ENCODE data around the gene PRIMPOL. TPM values are rescaled to one million over a fixed set of nuclear protein-coding genes. Genes with fewer than 3 reads are reported as not detected.

Gene PRIMPOL
- total RNA-seq, 1 experiment from 2014 or later: 29.5 TPM

DNA sequence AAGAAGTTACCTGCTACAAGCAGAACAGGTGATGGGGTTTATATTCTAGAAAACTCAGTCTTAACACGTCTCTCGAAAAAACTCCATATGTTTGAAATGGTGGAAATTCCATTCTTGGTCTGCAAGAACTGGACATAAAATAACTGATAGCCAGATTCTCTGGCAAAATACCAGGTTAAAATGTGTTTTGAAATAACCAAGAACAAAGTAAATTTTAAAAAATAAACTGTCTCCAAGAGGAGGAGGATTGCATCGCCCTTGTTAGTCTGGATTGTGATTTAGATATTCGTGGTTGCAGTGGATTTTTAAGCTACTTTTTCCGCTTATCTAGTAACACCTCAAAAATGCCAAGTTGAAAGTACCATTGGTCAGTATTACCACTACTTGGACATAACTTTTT is 43.5 kb downstream of the PRIMPOL start:
- DNase-seq: no peak
- H3K4me1 ChIP-seq (replicated peaks; ENCODE audit: insufficient read depth): peaks cover 9% of the 10 kb centered on the region
- H3K36me3 ChIP-seq (ENCODE audit: low read depth): no peaks in the 10 kb centered on the region
- no peaks in the 10 kb centered on the region for H3K9me3 ChIP-seq (ENCODE audit: insufficient read depth, low read depth)
- peaks cover 10% of the 10 kb centered on the region for H3F3A ChIP-seq (ENCODE audit: insufficient read depth, low read depth)
- no peaks in the 10 kb centered on the region for H3K9me2 ChIP-seq (ENCODE audit: insufficient read depth)
- ChIA-PET POLR2A (ENCODE audit: unreplicated experiment) (no interaction called here), CTCF (no interaction called here)
- H3K4me3 ChIP-seq: no peak overlapping the region
- no TSS peak for BruUV-seq (replicated peaks)
- TF ChIP-seq, protein P1, sequence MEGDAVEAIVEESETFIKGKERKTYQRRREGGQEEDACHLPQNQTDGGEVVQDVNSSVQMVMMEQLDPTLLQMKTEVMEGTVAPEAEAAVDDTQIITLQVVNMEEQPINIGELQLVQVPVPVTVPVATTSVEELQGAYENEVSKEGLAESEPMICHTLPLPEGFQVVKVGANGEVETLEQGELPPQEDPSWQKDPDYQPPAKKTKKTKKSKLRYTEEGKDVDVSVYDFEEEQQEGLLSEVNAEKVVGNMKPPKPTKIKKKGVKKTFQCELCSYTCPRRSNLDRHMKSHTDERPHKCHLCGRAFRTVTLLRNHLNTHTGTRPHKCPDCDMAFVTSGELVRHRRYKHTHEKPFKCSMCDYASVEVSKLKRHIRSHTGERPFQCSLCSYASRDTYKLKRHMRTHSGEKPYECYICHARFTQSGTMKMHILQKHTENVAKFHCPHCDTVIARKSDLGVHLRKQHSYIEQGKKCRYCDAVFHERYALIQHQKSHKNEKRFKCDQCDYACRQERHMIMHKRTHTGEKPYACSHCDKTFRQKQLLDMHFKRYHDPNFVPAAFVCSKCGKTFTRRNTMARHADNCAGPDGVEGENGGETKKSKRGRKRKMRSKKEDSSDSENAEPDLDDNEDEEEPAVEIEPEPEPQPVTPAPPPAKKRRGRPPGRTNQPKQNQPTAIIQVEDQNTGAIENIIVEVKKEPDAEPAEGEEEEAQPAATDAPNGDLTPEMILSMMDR (conservative IDR thresholded peaks at IDR 0.05): no peak
- TF ChIP-seq EZH2 (IDR thresholded peaks at IDR 0.05; ENCODE audit: low read depth): no peak
- intact Hi-C loops (cut with micrococcal nuclease; ENCODE audit: unreplicated experiment): loop anchor here (10.0 kb wide), 1 partner anchor 428 kb away; no protein-coding TSS in a partner anchor
- H4K20me1 ChIP-seq (ENCODE audit: insufficient read depth): no peaks in the 10 kb centered on the region
- H3K79me2 ChIP-seq (ENCODE audit: low read depth): no peaks in the 10 kb centered on the region
- no peak overlapping the region for H2AFZ ChIP-seq
- no peak overlapping the region for H3K27ac ChIP-seq
- no peak overlapping the region for H3K4me2 ChIP-seq
- no peaks in the 10 kb centered on the region for H3K27me3 ChIP-seq (ENCODE audit: insufficient read depth, low read depth)

- BruUV-seq (replicated peaks): no TSS peak
- TF ChIP-seq, protein P1 (conservative IDR thresholded peaks at IDR 0.05): no peak
- TF ChIP-seq EZH2 (IDR thresholded peaks at IDR 0.05; ENCODE audit: low read depth): no peak
- Histone ChIP-seq H4K20me1 (ENCODE audit: insufficient read depth) (no peaks in the 10 kb centered on the region), H3K9me3 (ENCODE audit: insufficient read depth, low read depth) (no peaks in the 10 kb centered on the region), H3F3A (ENCODE audit: insufficient read depth, low read depth) (no peaks in the 10 kb centered on the region), H3K9me2 (ENCODE audit: insufficient read depth) (no peaks in the 10 kb centered on the region), H3K79me2 (ENCODE audit: low read depth) (no peaks in the 10 kb centered on the region), H3K4me2 (no peak overlapping the region), H3K4me1 (replicated peaks; ENCODE audit: insufficient read depth) (no peaks in the 10 kb centered on the region), H3K27ac (no peak overlapping the region), H3K36me3 (ENCODE audit: low read depth) (no peaks in the 10 kb centered on the region), H3K4me3 (no peak overlapping the region), H3K27me3 (ENCODE audit: insufficient read depth, low read depth) (no peaks in the 10 kb centered on the region), H2AFZ (no peak overlapping the region)
- POLR2A ChIA-PET (ENCODE audit: unreplicated experiment): no interaction called here
- CTCF ChIA-PET: interaction anchor here (0.6 kb wide), 1 partner anchor 401 kb away, joined by 4 read pairs; no protein-coding TSS in a partner anchor
- intact Hi-C loops (cut with micrococcal nuclease; ENCODE audit: unreplicated experiment): loop anchor here (10.0 kb wide), 1 partner anchor 430 kb away; no protein-coding TSS in a partner anchor
- no peak for DNase-seq
Observed at GRCh38 chr4:184694412-184694956, 44.9 kb downstream of the PRIMPOL start.

DNA sequence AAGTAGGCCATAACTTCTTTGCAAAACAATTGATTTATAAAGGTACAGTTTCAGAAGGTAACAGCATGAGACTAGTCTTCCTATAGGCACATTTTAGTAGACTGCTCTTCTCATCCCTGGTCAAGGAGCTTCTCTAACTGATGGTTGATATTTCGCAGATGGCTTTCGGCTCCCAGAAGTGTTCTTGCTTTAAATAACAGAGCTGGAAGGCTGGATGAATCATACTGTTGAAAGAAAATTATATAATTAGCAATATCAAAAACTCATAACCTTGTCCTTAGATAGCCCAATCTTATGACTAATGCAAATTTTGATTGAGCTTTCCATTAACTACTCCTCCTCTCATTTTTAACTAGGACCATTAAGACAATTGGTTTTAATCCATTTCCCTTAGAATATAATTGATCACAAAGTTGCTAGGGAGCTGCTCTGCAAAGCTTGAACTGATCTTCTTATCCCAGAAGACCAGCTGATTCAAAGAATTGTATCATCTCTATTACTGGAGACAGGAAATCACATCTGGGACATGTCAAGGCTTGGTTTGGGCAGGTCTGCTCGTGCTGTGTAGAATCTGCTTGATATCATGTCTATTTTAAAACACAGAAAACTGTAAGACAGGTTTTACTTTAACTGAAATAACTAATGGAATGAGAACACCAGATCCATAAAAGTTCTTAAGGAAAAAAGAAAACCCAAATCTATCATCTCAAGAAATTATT is 45.8 kb downstream of the PRIMPOL start:
- TF ChIP-seq EZH2 (IDR thresholded peaks at IDR 0.05; ENCODE audit: low read depth): no peak
- TF ChIP-seq, protein P1 (conservative IDR thresholded peaks at IDR 0.05): no peak
- no peak overlapping the region for H3K27ac ChIP-seq
- no peaks in the 10 kb centered on the region for H3K9me3 ChIP-seq (ENCODE audit: insufficient read depth, low read depth)
- intact Hi-C loops (cut with micrococcal nuclease; ENCODE audit: unreplicated experiment): loop anchor here (10.0 kb wide), 1 partner anchor 431 kb away; no protein-coding TSS in a partner anchor
- ChIA-PET CTCF (no interaction called here), POLR2A (ENCODE audit: unreplicated experiment) (no interaction called here)
- no peaks in the 10 kb centered on the region for H3K79me2 ChIP-seq (ENCODE audit: low read depth)
- H3K4me3 ChIP-seq: no peak overlapping the region
- DNase-seq: no peak
- H3F3A ChIP-seq (ENCODE audit: insufficient read depth, low read depth): no peaks in the 10 kb centered on the region
- H3K36me3 ChIP-seq (ENCODE audit: low read depth): no peaks in the 10 kb centered on the region
- H3K9me2 ChIP-seq (ENCODE audit: insufficient read depth): no peaks in the 10 kb centered on the region
- no peak overlapping the region for H2AFZ ChIP-seq
- no TSS peak for BruUV-seq (replicated peaks)
- H3K4me2 ChIP-seq: no peak overlapping the region
- no peaks in the 10 kb centered on the region for H4K20me1 ChIP-seq (ENCODE audit: insufficient read depth)
- H3K27me3 ChIP-seq (ENCODE audit: insufficient read depth, low read depth): no peaks in the 10 kb centered on the region
- H3K4me1 ChIP-seq (replicated peaks; ENCODE audit: insufficient read depth): no peaks in the 10 kb centered on the region
